ENCODE results near the gene PCDHGC5.

Gene PCDHGC5
- total RNA-seq, result 0 to 2.0 (median 0.11) reads per million in 17 experiments

DNA sequence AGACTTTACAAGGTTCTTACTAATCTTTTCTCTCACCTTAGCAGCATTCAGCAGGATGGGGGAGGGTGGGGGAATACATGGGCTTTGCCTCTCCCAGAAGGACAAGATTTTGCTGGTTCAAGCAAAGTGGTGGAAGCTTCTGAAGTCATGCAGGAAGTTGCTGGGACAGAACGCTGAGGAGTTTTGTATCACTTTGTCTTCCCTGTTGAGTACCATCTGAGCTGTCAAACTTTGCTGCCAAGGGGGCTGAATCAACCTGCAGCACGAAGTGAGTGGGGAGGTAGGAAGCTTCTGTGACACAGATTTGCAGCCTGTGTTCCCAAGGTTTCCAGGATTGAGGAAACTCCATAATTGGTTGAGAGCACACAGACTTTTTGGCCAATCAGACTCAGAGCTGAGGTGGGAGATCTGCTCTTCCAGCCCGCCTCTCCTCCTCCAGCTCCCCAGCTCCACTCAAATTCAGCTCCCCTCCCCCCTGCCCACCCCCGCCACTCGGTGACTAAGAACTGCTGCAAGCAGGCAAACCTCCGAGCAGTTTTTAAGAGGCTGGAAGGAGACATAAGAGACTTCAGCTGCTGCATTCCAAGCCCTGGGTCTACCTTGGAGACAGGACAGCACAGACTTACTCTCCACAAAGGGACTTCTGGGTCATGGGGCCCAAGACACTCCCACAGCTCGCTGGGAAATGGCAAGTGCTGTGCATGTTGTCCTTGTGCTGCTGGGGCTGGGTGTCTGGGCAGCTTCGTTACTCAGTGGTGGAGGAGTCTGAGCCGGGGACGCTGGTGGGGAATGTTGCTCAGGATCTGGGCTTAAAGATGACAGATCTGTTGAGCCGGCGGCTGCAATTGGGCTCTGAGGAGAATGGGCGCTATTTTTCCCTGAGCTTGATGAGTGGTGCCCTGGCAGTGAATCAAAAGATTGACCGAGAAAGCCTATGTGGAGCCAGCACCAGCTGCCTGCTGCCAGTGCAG is at the start of gene PCDHGC5:
TSS of gene PCDHGC5 (plus strand) at position 491 of the 971 bp plus-strand sequence. CDS start at position 651, 160 bp downstream.
- no peak for DNase-seq

DNA sequence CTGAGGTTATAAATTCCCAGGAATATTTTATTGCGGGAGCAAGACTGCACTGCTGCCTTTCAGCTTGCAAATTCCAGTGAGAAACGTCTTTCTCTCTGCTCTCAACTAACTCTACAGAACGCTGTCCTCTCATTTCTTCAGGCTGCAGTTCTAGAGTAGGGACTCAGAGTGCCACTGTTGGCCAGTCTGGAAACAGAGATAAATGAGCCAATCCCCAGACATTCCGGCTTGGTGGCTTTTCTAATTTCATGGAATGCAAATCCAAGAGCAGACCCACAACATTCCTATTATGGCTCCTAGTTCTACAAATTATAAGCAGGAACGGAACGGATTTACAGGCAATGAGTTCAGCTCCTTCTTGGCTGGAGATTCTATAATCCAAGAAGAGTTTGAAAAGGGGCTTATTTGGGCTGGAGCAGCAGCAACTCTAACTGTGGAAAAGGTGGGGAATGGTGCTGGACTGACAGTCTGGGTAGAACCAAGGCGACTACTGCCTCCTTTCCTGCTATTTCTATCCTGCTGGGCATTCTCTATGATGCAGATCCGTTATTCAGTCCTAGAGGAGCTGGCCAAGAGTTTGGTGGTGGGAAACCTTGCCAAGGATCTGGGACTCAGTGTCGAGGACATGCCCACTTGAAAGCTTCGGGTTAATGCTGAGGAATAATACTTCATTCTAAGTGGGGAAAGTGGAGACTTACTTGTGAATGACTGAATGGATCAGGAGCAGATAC is 49.3 kb upstream of the PCDHGC5 start:
- DNase-seq, result no peak

DNA sequence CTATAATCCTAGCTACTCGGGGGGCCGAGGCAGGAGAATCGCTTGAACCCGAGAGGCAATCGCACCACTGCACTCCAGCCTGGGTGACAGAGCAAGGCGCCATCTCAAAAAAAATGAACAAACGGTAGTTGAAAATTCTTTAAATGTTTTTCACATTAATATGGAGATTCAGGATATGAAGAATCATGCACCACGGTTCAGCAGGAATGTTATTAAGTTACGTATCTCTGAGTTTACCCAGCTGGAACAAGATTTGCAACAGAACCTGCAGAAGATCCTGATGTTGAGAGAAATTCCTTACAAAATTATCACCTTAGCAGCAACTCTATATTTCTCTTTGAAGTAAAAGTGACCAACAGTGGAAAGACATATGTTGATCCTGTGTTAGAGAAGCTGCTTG is 48.5 kb upstream of the PCDHGC5 start:
- no peak for DNase-seq

DNA sequence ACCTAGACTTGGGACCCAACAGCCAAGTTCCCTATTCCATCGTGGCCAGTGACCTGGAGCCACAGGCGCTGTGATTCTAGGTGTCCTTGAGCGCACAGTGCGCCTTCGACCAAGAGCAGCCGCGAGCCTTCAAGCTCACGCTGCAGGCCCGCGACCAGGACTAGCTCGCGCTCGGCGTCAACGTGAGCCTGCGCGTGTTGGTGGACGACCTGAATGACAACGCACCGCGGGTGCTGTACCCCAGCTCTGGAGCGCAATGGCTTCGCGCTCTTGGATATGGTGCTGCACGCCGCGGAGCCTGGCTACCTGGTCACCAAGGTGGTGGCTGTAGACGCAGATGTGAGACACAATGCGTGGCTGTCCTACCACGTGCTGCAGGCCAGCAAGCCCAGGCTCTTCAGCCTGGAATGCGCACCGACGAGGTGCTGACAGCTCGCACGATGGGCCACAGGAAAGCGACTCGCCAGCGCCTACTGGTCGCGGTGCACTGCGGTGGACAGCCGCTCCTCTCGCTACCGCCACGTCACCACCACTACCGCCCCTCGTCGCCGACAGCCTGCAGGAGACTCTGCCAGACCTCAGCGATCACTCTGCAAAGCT is 47.2 kb upstream of the PCDHGC5 start:
- DNase-seq, result no peak

DNA sequence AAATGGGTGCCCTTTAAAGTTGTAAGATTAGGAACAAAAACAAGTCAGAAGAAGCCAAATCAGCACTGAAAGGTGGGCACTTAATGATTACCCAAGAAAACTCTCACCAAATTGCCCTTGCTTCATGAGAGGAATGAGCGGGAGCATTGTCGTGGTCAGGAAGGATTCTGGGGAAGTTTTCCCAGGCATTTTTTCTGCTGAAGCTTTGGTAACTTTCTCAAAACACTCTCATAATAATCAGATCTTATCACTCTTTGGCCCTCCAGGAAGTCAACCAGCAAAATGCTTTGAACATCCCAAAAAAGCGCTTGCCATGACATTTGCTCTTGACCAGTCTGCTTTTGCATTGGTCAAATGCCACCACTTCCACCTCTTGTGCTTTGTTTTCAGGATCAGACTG is 23.5 kb upstream of the PCDHGC5 start:
- DNase-seq, result no peak

DNA sequence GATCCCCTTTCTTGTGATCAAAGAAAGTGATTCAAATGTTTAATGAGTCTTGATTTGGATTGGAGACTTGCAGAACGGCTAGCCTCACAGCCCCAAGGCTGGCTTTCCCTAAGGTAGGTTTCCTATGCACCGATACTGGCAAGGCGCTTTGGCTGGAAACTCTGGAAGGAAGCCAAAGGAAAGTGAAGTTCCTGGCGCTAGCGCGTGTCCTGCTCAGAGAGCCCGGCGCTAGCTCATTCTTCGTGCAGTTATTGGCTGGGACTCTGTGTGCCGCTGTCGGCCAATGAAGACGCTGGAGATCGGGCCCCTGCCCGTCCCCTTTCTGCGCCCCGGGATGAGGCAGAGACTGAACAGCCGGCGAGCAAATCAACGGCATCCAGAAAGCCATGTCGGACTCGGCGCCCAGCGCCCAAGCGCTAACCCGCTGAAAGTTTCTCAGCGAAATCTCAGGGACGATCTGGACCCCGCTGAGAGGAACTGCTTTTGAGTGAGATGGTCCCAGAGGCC is 13.2 kb upstream of the PCDHGC5 start, which contains the start of gene PCDHGC3:
TSS of gene PCDHGC3 (plus strand) at position 342 of the 507 bp plus-strand sequence. CDS start at position 493, 151 bp downstream.
- peak; percentile 82 to 89 (median 86) for DNase-seq

DNA sequence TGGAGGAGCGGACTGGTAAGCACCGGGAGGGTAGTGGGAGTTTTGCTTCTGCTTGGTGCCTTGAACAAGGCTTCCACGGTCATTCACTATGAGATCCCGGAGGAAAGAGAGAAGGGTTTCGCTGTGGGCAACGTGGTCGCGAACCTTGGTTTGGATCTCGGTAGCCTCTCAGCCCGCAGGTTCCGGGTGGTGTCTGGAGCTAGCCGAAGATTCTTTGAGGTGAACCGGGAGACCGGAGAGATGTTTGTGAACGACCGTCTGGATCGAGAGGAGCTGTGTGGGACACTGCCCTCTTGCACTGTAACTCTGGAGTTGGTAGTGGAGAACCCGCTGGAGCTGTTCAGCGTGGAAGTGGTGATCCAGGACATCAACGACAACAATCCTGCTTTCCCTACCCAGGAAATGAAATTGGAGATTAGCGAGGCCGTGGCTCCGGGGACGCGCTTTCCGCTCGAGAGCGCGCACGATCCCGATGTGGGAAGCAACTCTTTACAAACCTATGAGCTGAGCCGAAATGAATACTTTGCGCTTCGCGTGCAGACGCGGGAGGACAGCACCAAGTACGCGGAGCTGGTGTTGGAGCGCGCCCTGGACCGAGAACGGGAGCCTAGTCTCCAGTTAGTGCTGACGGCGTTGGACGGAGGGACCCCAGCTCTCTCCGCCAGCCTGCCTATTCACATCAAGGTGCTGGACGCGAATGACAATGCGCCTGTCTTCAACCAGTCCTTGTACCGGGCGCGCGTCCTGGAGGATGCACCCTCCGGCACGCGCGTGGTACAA is 12.6 kb upstream of the PCDHGC5 start:
- DNase-seq, result peak; percentile 46 to 66 (median 57)

DNA sequence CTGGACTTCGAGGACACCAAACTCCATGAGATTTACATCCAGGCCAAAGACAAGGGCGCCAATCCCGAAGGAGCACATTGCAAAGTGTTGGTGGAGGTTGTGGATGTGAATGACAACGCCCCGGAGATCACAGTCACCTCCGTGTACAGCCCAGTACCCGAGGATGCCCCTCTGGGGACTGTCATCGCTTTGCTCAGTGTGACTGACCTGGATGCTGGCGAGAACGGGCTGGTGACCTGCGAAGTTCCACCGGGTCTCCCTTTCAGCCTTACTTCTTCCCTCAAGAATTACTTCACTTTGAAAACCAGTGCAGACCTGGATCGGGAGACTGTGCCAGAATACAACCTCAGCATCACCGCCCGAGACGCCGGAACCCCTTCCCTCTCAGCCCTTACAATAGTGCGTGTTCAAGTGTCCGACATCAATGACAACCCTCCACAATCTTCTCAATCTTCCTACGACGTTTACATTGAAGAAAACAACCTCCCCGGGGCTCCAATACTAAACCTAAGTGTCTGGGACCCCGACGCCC is 11.8 kb upstream of the PCDHGC5 start:
- no peak for DNase-seq

DNA sequence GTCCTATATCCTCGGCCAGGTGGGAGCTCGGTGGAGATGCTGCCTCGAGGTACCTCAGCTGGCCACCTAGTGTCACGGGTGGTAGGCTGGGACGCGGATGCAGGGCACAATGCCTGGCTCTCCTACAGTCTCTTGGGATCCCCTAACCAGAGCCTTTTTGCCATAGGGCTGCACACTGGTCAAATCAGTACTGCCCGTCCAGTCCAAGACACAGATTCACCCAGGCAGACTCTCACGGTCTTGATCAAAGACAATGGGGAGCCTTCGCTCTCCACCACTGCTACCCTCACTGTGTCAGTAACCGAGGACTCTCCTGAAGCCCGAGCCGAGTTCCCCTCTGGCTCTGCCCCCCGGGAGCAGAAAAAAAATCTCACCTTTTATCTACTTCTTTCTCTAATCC is 11.1 kb upstream of the PCDHGC5 start:
- DNase-seq, result no peak

DNA sequence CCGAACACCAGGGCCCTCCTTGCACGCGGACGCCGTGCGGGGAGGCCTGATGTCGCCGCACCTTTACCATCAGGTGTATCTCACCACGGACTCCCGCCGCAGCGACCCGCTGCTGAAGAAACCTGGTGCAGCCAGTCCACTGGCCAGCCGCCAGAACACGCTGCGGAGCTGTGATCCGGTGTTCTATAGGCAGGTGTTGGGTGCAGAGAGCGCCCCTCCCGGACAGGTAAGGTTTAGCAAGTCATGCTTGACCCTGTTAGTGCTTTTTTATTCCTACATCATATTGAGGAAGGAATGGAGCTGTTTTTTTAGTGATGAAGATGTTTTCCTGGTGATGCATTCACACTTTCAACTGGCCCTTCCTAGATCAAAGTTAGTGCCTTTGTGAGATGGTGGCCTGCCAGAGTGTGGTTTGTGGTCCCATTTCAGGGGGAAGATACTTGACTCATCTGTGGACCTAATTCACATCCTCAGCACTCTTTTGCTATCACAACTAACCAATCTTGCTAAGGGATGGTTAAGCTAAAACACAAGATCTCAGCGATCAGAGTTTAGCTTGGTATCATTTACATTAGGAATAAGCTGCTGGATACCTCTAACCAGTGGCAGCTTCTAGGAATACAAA is 10.4 kb upstream of the PCDHGC5 start:
- no peak for DNase-seq

DNA sequence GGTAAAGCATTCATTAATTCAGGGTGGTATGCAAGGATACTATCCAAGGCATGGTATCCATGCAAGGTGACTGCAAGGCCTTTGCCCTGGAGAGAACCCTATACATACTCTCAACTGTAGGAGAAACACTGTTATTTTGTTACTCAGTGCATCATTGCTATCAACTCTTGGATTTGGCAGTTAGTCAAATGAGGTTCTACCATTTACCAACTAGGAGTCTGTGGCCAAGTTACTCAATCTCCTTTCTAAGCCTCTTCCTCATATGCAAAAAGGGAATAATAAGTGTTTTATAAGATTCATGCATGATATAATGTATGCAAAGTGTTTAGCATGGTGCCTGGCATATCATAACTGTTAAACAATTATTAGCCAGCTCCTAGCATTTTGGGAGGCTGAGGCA is 9.1 kb upstream of the PCDHGC5 start:
- peak in 2 of 4 experiments; percentile 47 to 52 for DNase-seq

DNA sequence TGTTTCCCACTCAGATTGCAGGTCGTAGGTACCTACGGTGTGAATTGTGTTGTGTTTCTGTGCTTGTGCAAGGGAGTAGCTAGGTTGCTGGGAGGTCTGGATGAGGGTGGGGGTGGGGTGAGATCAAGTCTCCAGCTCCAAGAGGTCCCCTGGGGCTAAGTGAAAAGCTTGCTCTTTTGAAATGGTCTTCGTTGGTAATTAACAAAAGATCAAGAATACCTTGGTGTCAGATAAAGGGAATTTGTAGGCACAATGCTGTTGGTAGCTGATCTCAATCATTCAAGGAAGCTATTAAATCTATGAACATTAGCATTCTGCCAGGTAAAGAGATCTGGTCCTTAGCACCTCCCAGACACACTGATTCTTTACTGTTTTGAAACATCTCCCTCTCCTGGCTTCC is 5.0 kb upstream of the PCDHGC5 start:
- no peak for DNase-seq

DNA sequence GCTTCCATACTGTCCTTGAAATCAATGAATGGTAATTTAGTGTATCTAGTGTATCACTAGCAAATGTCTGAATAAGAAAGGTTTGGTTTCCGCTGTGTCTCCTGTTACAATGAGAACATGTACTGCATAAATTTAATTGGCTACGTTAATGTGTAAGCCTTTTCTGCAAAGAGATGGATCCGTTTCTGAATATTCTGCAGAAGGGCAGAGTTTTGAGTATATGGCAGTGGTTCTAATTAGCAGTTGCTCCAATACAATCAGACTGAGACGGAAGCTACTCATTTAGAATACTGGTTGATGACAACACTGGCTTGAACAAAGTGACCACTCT is 4.6 kb upstream of the PCDHGC5 start:
- no peak for DNase-seq

DNA sequence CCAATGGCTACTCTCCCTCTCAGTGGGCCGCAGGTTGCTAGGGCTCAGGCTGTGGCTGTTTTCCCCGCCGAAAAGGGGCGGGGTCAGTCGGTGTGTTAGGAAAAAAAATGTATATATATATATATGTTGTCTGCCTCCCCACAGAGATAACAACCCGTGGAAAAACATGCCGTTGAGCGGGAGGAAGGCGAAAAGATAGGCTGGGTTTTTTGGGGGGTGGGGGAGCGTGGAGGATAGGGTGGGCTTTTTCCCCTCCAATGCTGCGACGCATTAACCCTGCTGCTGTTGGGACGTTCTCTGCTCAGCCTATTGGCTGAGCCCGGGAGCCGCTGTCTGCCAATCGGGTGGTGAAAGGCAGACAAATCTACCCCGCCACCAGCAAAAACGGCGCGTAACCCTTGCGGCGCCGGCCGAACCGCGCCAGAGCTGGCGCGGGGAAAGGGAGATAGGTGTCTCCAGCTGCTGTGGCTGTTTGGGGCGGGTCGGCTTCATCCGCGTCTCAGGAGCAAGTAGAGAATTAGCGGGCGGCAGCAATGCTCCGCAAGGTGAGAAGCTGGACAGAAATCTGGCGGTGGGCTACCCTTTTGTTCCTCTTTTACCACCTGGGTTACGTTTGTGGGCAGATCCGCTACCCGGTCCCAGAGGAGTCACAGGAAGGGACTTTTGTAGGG is 4.1 kb upstream of the PCDHGC5 start, which contains the start of gene PCDHGC4:
TSS of gene PCDHGC4 (plus strand) at position 390 of the 671 bp plus-strand sequence. CDS start at position 534, 144 bp downstream.
- no peak for DNase-seq

DNA sequence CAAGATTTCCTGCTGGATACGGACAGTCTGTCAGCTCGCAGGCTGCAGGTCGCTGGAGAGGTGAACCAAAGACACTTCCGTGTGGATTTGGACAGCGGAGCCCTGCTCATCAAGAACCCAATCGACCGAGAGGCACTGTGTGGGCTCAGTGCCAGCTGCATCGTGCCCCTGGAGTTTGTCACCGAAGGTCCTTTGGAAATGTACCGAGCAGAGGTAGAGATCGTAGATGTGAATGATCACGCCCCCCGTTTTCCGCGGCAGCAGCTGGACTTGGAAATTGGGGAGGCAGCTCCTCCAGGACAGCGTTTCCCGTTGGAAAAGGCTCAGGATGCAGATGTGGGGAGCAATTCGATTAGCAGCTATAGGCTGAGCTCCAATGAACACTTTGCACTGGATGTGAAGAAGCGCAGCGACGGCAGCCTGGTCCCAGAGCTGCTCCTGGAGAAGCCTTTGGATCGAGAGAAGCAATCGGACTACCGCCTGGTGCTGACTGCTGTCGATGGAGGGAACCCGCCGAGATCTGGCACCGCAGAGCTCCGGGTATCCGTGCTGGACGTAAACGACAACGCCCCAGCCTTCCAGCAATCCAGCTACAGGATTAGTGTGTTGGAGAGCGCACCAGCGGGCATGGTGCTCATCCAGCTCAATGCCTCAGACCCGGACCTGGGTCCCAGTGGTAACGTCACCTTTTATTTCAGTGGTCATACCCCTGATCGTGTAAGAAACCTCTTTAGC is 3.4 kb upstream of the PCDHGC5 start:
- no peak for DNase-seq

DNA sequence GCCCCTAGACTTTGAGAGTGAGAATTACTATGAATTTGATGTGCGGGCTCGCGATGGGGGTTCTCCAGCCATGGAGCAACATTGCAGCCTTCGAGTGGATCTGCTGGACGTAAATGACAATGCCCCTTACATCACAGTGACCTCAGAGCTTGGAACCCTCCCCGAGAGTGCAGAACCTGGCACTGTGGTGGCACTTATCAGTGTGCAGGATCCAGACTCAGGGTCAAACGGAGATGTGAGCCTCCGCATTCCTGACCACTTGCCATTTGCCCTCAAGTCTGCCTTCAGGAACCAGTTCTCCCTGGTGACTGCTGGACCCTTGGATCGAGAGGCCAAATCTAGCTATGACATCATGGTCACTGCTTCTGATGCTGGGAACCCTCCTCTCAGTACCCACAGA is 2.8 kb upstream of the PCDHGC5 start:
- DNase-seq, result no peak

DNA sequence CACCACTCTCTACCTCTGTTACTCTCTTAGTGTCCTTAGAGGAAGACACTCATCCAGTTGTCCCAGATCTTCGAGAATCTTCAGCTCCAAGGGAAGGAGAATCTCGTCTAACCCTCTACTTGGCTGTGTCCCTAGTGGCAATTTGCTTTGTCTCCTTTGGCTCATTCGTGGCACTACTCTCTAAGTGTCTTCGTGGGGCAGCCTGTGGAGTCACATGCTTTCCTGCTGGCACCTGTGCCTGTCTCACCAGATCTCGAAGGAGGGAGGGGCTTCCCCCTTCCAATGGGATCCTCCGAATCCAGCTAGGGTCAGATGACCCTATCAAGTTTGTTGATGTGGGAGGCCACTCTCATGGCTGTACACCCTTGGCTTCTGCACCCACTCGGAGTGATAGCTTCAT is 1.8 kb upstream of the PCDHGC5 start:
- DNase-seq, result no peak

DNA sequence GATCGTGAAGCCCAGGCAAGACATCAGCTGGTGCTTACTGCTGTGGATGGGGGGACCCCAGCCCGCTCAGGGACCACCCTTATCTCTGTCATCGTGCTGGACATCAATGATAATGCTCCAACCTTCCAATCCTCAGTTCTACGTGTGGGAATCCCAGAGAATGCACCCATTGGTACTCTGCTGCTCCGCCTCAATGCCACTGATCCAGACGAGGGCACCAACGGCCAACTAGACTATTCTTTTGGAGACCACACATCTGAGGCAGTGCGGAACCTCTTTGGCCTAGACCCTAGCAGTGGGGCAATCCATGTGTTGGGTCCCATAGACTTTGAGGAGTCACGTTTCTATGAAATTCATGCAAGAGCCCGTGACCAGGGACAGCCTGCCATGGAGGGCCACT is 960 bp downstream of the PCDHGC5 start:
- DNase-seq, result no peak

DNA sequence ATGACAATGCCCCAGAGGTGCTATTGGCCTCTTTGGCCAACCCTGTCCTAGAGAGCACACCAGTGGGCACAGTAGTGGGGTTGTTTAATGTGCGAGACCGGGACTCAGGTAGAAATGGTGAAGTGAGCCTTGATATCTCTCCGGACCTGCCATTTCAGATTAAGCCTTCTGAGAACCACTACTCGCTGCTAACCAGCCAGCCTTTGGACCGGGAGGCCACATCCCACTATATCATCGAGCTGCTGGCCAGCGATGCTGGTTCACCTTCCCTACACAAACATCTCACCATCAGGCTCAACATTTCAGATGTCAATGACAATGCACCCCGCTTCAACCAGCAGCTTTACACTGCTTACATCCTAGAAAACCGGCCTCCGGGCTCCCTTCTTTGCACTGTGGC is 1.4 kb downstream of the PCDHGC5 start:
- DNase-seq, result no peak

DNA sequence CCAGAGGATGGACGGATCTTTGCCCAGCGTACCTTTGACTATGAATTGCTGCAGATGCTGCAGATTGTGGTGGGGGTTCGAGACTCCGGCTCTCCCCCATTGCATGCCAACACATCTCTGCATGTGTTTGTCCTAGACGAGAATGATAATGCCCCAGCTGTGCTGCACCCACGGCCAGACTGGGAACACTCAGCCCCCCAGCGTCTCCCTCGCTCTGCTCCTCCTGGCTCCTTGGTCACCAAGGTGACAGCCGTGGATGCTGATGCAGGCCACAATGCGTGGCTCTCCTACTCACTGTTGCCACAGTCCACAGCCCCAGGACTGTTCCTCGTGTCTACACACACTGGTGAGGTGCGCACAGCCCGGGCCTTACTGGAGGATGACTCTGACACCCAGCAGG is 1.9 kb downstream of the PCDHGC5 start:
- DNase-seq, result no peak
